HepG2 (cell line): ENCODE results near the gene DEFB123. TPM values are rescaled to one million over a fixed set of nuclear protein-coding genes. Genes with fewer than 3 reads are reported as not detected.

Source experiments
- ASH2L ChIP-seq: fragments of 300-600, 200-600 bp; sonication (generic); IDR thresholded peaks from 2 replicates; pipeline ENCODE4 v1.7.0; 2017; ENCODE audit warnings: low read depth, mild to moderate bottlenecking, moderate library complexity, mixed read lengths, low read length; ENCODE audit not compliant: insufficient read length
- EP300 ChIP-seq, 3 experiments: sonication (generic) in 1 of 3; formaldehyde crosslinking in 1 of 3; IDR thresholded peaks; 2 replicates each; pipeline versions ENCODE4 v1.5.1 to v1.6.1; 2011 to 2020; ENCODE audit warnings: low read depth in 2 of 3, low read length in 2 of 3, borderline replicate concordance in 1 of 3, improper control_type of control experiment in 1 of 3, mild to moderate bottlenecking in 1 of 3, missing genetic modification reagents in 1 of 3, moderate library complexity in 1 of 3
- ERF ChIP-seq: IDR thresholded peaks from 2 replicates; pipeline ENCODE4 v1.6.1; 2018; ENCODE audit warnings: missing biosample characterization, missing genetic modification reagents
- HNF4A ChIP-seq: sonication (generic); formaldehyde crosslinking; IDR thresholded peaks from 2 replicates; pipeline ENCODE4 v1.4.0; 2020; ENCODE audit warnings: missing genetic modification reagents
- HNF4G ChIP-seq, 2 experiments: sonication (generic) in 1 of 2; formaldehyde crosslinking in 1 of 2; IDR thresholded peaks; 2 replicates each; pipeline versions ENCODE4 v1.4.0 to v1.6.1; 2011 to 2020; ENCODE audit warnings: borderline replicate concordance in 2 of 2, low read depth in 2 of 2, mild to moderate bottlenecking in 2 of 2, low read length in 1 of 2, missing genetic modification reagents in 1 of 2, moderate library complexity in 1 of 2
- JUN ChIP-seq: sonication (generic); formaldehyde crosslinking; IDR thresholded peaks from 2 replicates; pipeline ENCODE4 v1.4.0; 2020; ENCODE audit warnings: mild to moderate bottlenecking, missing genetic modification reagents
- MEIS2 ChIP-seq: sonication (generic); formaldehyde crosslinking; IDR thresholded peaks from 2 replicates; pipeline ENCODE4 v1.9.0; 2021; ENCODE audit warnings: mild to moderate bottlenecking, missing genetic modification reagents
- PATZ1 ChIP-seq: sonication (generic); formaldehyde crosslinking; IDR thresholded peaks from 2 replicates; pipeline ENCODE4 v1.4.0; 2020; ENCODE audit warnings: missing genetic modification reagents
- PAXIP1 ChIP-seq: sonication (generic); formaldehyde crosslinking; conservative IDR thresholded peaks from 2 replicates; pipeline ENCODE4 v1.4.0; 2020; ENCODE audit warnings: mild to moderate bottlenecking, missing genetic modification reagents, moderate library complexity
- PITX1 ChIP-seq: sonication (generic); formaldehyde crosslinking; IDR thresholded peaks from 2 replicates; pipeline ENCODE4 v1.5.1; 2020; ENCODE audit warnings: mild to moderate bottlenecking, missing genetic modification reagents
- POLR2G ChIP-seq: fragments of 200-400 bp; formaldehyde crosslinking; IDR thresholded peaks from 2 replicates; pipeline ENCODE4 v1.6.1; 2018; ENCODE audit warnings: mild to moderate bottlenecking, low read depth, low read length, moderate library complexity
- RBFOX2 ChIP-seq: fragments of 200-400 bp; formaldehyde crosslinking; IDR thresholded peaks from 2 replicates; pipeline ENCODE4 v1.6.1; 2017; ENCODE audit warnings: low read depth, mild to moderate bottlenecking, low read length
- SAP130 ChIP-seq: IDR thresholded peaks from 2 replicates; pipeline ENCODE4 v1.6.1; 2016; ENCODE audit warnings: low read depth
- SOX13 ChIP-seq, 3 experiments: fragments of 450-650 bp in 1 of 3; sonication (generic) in 1 of 3; formaldehyde crosslinking in 1 of 3; IDR thresholded peaks in 2 of 3; conservative IDR thresholded peaks in 1 of 3; 2 replicates each; pipeline versions ENCODE4 v1.5.0 to v1.6.1; 2016 to 2020; ENCODE audit warnings: antibody characterized with exemption in 1 of 3, mild to moderate bottlenecking in 1 of 3, missing compliant biosample characterization in 1 of 3, missing genetic modification reagents in 1 of 3, moderate library complexity in 1 of 3
- SOX5 ChIP-seq: IDR thresholded peaks from 2 replicates; pipeline ENCODE4 v1.6.1; 2016; ENCODE audit warnings: borderline replicate concordance
- TCF7L2 ChIP-seq: IDR thresholded peaks from 2 replicates; pipeline ENCODE4 v1.6.1; 2011; ENCODE audit warnings: mild to moderate bottlenecking, low read depth, low read length, moderate library complexity
- ZFP91 ChIP-seq: sonication (generic); formaldehyde crosslinking; IDR thresholded peaks from 2 replicates; pipeline ENCODE4 v1.9.0; 2022; ENCODE audit warnings: missing genetic modification reagents, mild to moderate bottlenecking, borderline replicate concordance
- ZFX ChIP-seq: sonication (generic); formaldehyde crosslinking; IDR thresholded peaks from 2 replicates; pipeline ENCODE4 v1.4.0; 2020; ENCODE audit warnings: mild to moderate bottlenecking, low read depth, missing genetic modification reagents, moderate library complexity
- ZMYM4 ChIP-seq: sonication (generic); formaldehyde crosslinking; IDR thresholded peaks from 2 replicates; pipeline ENCODE4 v1.8.1; 2023; ENCODE audit warnings: mild to moderate bottlenecking, missing genetic modification reagents
- polyA plus RNA-seq, 8 experiments: library from polyadenylated mRNA; depleted of rRNA in 3 of 8; stranded (reverse) in 7 of 8; unstranded in 1 of 8; fragments of >200 nt; fragmentation: Illumina TruSeq in 4 of 8; extraction: Trizol in 4 of 8; gene quantifications; 2 replicates each; pipeline versions ENCODE4 v1.2.1 to v1.2.3, GENCODE V29; 2011 to 2016; ENCODE audit warnings: low read depth in 4 of 8, missing spikeins in 1 of 8, mixed read lengths in 1 of 8; ENCODE audit not compliant: insufficient read depth in 1 of 8
- total RNA-seq, 5 experiments: library from RNA; depleted of rRNA; stranded (reverse); fragments of >200 nt; fragmentation: Illumina TruSeq; extraction: Trizol; gene quantifications; 2 replicates each; pipeline ENCODE4 v1.2.3, GENCODE V29; 2016; ENCODE audit warnings: low read depth in 1 of 5

Gene DEFB123
- total and polyA plus RNA-seq, 2 of the 13 experiments (the other 11 are each of a cell fraction or from before 2014, with no cell fraction given), result not detected

GRCh38 chr20:31446084-31446819, 5.8 kb downstream of the DEFB123 start (continued):
- 0 out of 2 replicates have a peak, but pooled peaks have one; percentile 23 for TF ChIP-seq PATZ1
- TF ChIP-seq PITX1 (CRISPR knock-in tag), result peak; percentile 53; the same call in 1 of the 2 replicates
- TF ChIP-seq POLR2G, result 0 out of 2 replicates have a peak, but pooled peaks have one; percentile 37
- no peak for TF ChIP-seq SOX13 (IDR thresholded peaks at IDR 0.05)
- TF ChIP-seq SOX13 (CRISPR knock-in tag; conservative IDR thresholded peaks at IDR 0.05 in 1 of 2, IDR thresholded peaks at IDR 0.05 in 1 of 2), result peak in 1 of 2 experiments; percentile 53; a peak in 1 of 4 replicates
- peak; percentile 14; the same call in 1 of the 2 replicates for TF ChIP-seq SOX5 (CRISPR knock-in tag)
- peak; percentile 33; the same call in 1 of the 2 replicates for TF ChIP-seq HNF4A (CRISPR knock-in tag)
- peak; percentile 69 for TF ChIP-seq PAXIP1 (CRISPR knock-in tag)
- TF ChIP-seq SAP130 (CRISPR knock-in tag), result 0 out of 2 replicates have a peak, but pooled peaks have one; percentile 14
- peak; percentile 61; the same call in 1 of the 2 replicates for TF ChIP-seq ZFX (CRISPR knock-in tag)
- TF ChIP-seq EP300 (IDR thresholded peaks at IDR 0.05; ENCODE audit: low read depth in 2 of 2, low read length in 2 of 2), result peak in 1 of 2 experiments; percentile 26; a peak in 1 of 4 replicates
- no peak for TF ChIP-seq EP300 (CRISPR knock-in tag; IDR thresholded peaks at IDR 0.05; ENCODE audit: borderline replicate concordance)
- 0 out of 2 replicates have a peak, but pooled peaks have one; percentile 26 for TF ChIP-seq ZMYM4
- TF ChIP-seq ZFP91 (CRISPR knock-in tag), result no peak
- no peak for TF ChIP-seq ERF (CRISPR knock-in tag)
- TF ChIP-seq TCF7L2, result peak; percentile 59; the same call in 1 of the 2 replicates
- TF ChIP-seq RBFOX2, result peak; percentile 60; the same call in 1 of the 2 replicates
- TF ChIP-seq JUN, result 0 out of 2 replicates have a peak, but pooled peaks have one; percentile 13
- TF ChIP-seq ASH2L, result peak; percentile 34
- TF ChIP-seq MEIS2 (CRISPR knock-in tag), result no peak
- TF ChIP-seq HNF4G (IDR thresholded peaks at IDR 0.05; ENCODE audit: borderline replicate concordance, low read depth, low read length), result peak; percentile 41; the same call in 1 of the 2 replicates
- no peak for TF ChIP-seq HNF4G (CRISPR knock-in tag; IDR thresholded peaks at IDR 0.05; ENCODE audit: borderline replicate concordance, low read depth)
- TF ChIP-seq, all 625 proteins: peak for 28
